HG03520 (cell line): Measurements from ENCODE around the gene VSTM1.

Experiments used
- ATAC-seq: cut with Tn5 transposase; IDR thresholded peaks from one replicate; pipeline ENCODE4 v1.9.1; 2021; ENCODE audit warnings: mild to moderate bottlenecking, moderate library complexity; ENCODE audit not compliant: unreplicated experiment

Gene VSTM1

GRCh38 chr19:54013866-54014265 is 49.8 kb downstream of the VSTM1 start:
- ATAC-seq, result no peak

GRCh38 chr19:54011507-54012211 is 52.0 kb downstream of the VSTM1 start:
- no peak for ATAC-seq

DNA sequence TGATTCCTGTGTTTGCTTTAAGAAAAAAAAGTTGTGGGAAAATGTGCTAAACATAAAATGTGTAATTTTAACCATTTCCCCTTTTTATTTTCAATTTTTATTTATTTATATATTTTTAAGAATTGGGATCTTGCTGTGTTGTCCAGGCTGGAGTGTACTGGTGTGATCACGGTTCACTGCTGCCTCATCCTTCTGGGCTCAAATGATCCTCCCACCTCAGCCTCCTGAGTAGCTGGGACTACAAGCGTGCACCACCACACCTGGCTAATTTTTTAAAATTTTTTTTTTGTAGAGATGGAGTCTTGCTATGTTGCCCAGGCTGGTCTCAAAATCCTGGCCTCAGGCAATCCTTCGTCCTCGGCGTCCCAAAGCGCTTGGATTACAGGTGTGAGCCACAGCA is 53.2 kb downstream of the VSTM1 start:
- ATAC-seq, result no peak

DNA sequence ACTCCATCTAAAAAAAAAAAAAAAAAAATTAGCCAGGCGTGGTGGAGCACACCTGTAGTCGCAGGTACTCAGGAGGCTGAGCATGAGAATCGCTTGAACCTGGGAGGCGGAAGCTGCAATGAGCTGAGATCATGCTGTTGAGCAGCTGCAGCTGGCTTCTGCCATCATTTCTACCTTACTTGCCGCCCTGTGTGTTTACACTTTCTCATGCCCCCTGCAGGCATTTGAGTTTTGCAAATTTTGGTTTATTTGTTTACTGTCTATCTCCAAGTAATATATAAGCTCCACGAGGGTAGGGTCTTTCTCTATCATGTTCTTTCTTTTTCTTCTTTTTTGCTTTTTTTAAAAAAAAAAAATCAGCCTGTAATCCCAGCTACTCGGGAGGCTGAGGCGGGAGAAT is 54.3 kb downstream of the VSTM1 start:
- ATAC-seq, result no peak

GRCh38 chr19:54002495-54003315 is 61.0 kb downstream of the VSTM1 start:
- ATAC-seq, result no peak

- ATAC-seq, result no peak
Measured at GRCh38 chr19:54001496-54001895, 62.2 kb downstream of the VSTM1 start.

- no peak for ATAC-seq
Measured at GRCh38 chr19:53999694-54000093, 64.0 kb downstream of the VSTM1 start.

- no peak for ATAC-seq
Measured at GRCh38 chr19:53998223-53998622, 65.5 kb downstream of the VSTM1 start.

GRCh38 chr19:53994811-53995210 is 68.9 kb downstream of the VSTM1 start:
- ATAC-seq, result no peak

DNA sequence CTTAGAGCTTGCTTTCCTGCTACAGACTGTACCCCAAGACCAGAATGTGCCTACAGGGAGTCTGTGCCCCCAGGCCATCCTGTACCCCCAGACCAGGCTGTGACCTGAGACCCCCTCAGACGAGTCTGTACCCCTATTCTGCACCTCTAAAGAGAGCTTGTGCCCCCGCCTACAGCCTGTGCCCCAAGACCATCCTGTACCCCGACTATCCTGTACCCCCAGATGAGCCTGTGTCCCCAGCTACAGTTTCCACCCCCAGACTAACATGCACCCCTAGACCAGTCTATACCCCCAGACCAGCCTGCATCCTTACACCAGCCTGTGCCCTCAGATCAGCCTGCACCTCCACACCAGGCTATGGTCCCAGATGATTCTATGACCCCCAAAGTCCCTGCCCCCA is 70.2 kb downstream of the VSTM1 start:
- no peak for ATAC-seq

DNA sequence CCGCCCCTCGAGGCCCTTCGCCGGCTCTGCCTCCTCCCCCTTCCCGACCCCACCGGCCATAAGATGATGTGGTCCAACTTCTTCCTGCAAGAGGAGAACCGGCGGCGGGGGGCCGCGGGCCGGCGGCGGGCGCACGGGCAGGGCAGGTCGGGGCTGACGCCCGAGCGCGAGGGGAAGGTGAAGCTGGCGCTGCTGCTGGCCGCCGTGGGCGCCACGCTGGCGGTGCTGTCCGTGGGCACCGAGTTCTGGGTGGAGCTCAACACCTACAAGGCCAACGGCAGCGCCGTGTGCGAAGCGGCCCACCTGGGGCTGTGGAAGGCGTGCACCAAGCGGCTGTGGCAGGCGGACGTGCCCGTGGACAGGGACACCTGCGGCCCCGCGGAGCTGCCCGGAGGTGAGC is 70.9 kb downstream of the VSTM1 start:
- ATAC-seq, result no peak

GRCh38 chr19:53992211-53992610 is 71.5 kb downstream of the VSTM1 start:
- ATAC-seq, result no peak

- ATAC-seq, result no peak
Measured at GRCh38 chr19:53991224-53992113, 72.2 kb downstream of the VSTM1 start, which contains the start of gene CACNG6. Gene CACNG6, plus strand, starts transcription at chr19:53991637. Its CDS starts 1,241 bp downstream, at chr19:53992878.
